HUES48 (cell line): ENCODE data around the gene MACROD2.

ENCODE experiments used
- H3K27ac ChIP-seq: one replicate; pipeline ENCODE4 v1.7.0; 2013; ENCODE audit warnings: low read depth, low read length, inconsistent platforms
- H3K27me3 ChIP-seq: 2 replicates; pipeline ENCODE4 v1.6.1; 2013; ENCODE audit warnings: mild to moderate bottlenecking, low read length; ENCODE audit not compliant: control insufficient read depth, insufficient read depth
- H3K36me3 ChIP-seq: 2 replicates; pipeline ENCODE4 v1.6.1; 2013; ENCODE audit warnings: low read length; ENCODE audit not compliant: control insufficient read depth, insufficient read depth
- H3K4me1 ChIP-seq: 2 replicates; pipeline ENCODE4 v1.6.1; 2013; ENCODE audit warnings: mild to moderate bottlenecking, low read length; ENCODE audit not compliant: control insufficient read depth, insufficient read depth
- H3K4me3 ChIP-seq: 2 replicates; pipeline ENCODE4 v1.5.1; 2013; ENCODE audit warnings: mild to moderate bottlenecking, low read depth, low read length
- H3K9ac ChIP-seq: 2 replicates; pipeline ENCODE4 v1.6.1; 2013; ENCODE audit warnings: mild to moderate bottlenecking, low read depth, low read length, moderate library complexity
- H3K9me3 ChIP-seq: 2 replicates; pipeline ENCODE4 v1.6.1; 2013; ENCODE audit warnings: low read length; ENCODE audit not compliant: control insufficient read depth, insufficient read depth

The MACROD2 gene

GRCh38 chr20:15857173-15857784, 1862.0 kb downstream of the MACROD2 start:
- Histone ChIP-seq H3K4me3 (no peak overlapping the region), H3K27ac (no peak overlapping the region)

GRCh38 chr20:15859061-15859460, 1863.7 kb downstream of the MACROD2 start:
- Histone ChIP-seq H3K27me3 (no peaks in the 10 kb centered on the region), H3K9me3 (no peaks in the 10 kb centered on the region), H3K27ac (no peak overlapping the region), H3K4me1 (no peaks in the 10 kb centered on the region), H3K4me3 (no peak overlapping the region), H3K36me3 (no peaks in the 10 kb centered on the region), H3K9ac (no peak overlapping the region)

More at GRCh38 chr20:15857173-15857784, 1862.0 kb downstream of the MACROD2 start:
- no peaks in the 10 kb centered on the region for H3K9me3 ChIP-seq
- H3K27me3 ChIP-seq = no peaks in the 10 kb centered on the region
- no peaks in the 10 kb centered on the region for H3K4me1 ChIP-seq
- no peak overlapping the region for H3K9ac ChIP-seq
- no peaks in the 10 kb centered on the region for H3K36me3 ChIP-seq

GRCh38 chr20:15860850-15861249, 1865.5 kb downstream of the MACROD2 start:
- H3K4me3 ChIP-seq = no peak overlapping the region
- H3K27me3 ChIP-seq = no peaks in the 10 kb centered on the region
- no peaks in the 10 kb centered on the region for H3K4me1 ChIP-seq
- no peak overlapping the region for H3K9ac ChIP-seq
- no peaks in the 10 kb centered on the region for H3K9me3 ChIP-seq
- H3K27ac ChIP-seq = no peak overlapping the region
- H3K36me3 ChIP-seq = no peaks in the 10 kb centered on the region

GRCh38 chr20:15862178-15862577, 1866.9 kb downstream of the MACROD2 start:
- Histone ChIP-seq H3K27me3 (no peaks in the 10 kb centered on the region), H3K4me1 (no peaks in the 10 kb centered on the region), H3K4me3 (no peak overlapping the region), H3K27ac (no peak overlapping the region), H3K9me3 (no peaks in the 10 kb centered on the region; the same call in 1 of the 2 replicates), H3K36me3 (no peaks in the 10 kb centered on the region), H3K9ac (no peak overlapping the region)

- Histone ChIP-seq H3K27me3 (no peaks in the 10 kb centered on the region), H3K9me3 (peaks cover 5% of the 10 kb centered on the region; the same call in 1 of the 2 replicates), H3K27ac (no peak overlapping the region)
Measured at GRCh38 chr20:15863735-15864134, 1868.4 kb downstream of the MACROD2 start.

GRCh38 chr20:15865553-15865952, 1870.2 kb downstream of the MACROD2 start:
- no peak overlapping the region for H3K27ac ChIP-seq
- H3K36me3 ChIP-seq = no peaks in the 10 kb centered on the region
- no peaks in the 10 kb centered on the region for H3K4me1 ChIP-seq
- peaks cover 5% of the 10 kb centered on the region; the same call in 1 of the 2 replicates for H3K9me3 ChIP-seq
- no peak overlapping the region for H3K9ac ChIP-seq
- H3K27me3 ChIP-seq = no peaks in the 10 kb centered on the region
- H3K4me3 ChIP-seq = no peak overlapping the region

More at GRCh38 chr20:15863735-15864134, 1868.4 kb downstream of the MACROD2 start:
- Histone ChIP-seq H3K36me3 (no peaks in the 10 kb centered on the region), H3K4me1 (no peaks in the 10 kb centered on the region), H3K4me3 (no peak overlapping the region), H3K9ac (no peak overlapping the region)

- Histone ChIP-seq H3K4me3 (no peak overlapping the region), H3K27me3 (no peaks in the 10 kb centered on the region), H3K9ac (no peak overlapping the region), H3K36me3 (no peaks in the 10 kb centered on the region), H3K4me1 (no peaks in the 10 kb centered on the region), H3K27ac (no peak overlapping the region), H3K9me3 (peaks cover 5% of the 10 kb centered on the region; the same call in 1 of the 2 replicates)
Measured at GRCh38 chr20:15866916-15867730, 1871.8 kb downstream of the MACROD2 start.

GRCh38 chr20:15867899-15868298, 1872.6 kb downstream of the MACROD2 start:
- Histone ChIP-seq H3K36me3 (no peaks in the 10 kb centered on the region), H3K27ac (no peak overlapping the region), H3K4me1 (no peaks in the 10 kb centered on the region), H3K9me3 (peaks cover 5% of the 10 kb centered on the region; the same call in 1 of the 2 replicates), H3K4me3 (no peak overlapping the region), H3K27me3 (no peaks in the 10 kb centered on the region), H3K9ac (no peak overlapping the region)

GRCh38 chr20:15875446-15875845, 1880.1 kb downstream of the MACROD2 start:
- H3K9ac ChIP-seq = no peak overlapping the region
- H3K36me3 ChIP-seq = no peaks in the 10 kb centered on the region
- H3K27me3 ChIP-seq = no peaks in the 10 kb centered on the region
- no peaks in the 10 kb centered on the region for H3K9me3 ChIP-seq
- no peaks in the 10 kb centered on the region for H3K4me1 ChIP-seq
- no peak overlapping the region for H3K27ac ChIP-seq
- no peak overlapping the region for H3K4me3 ChIP-seq

GRCh38 chr20:15882553-15882952, 1887.2 kb downstream of the MACROD2 start:
- Histone ChIP-seq H3K9me3 (0 out of 2 replicates have a peak, but pooled peaks cover 8% of the 10 kb centered on the region), H3K27ac (no peak overlapping the region), H3K27me3 (no peaks in the 10 kb centered on the region), H3K4me3 (no peak overlapping the region), H3K36me3 (no peaks in the 10 kb centered on the region), H3K4me1 (peaks cover 7% of the 10 kb centered on the region; the same call in 1 of the 2 replicates), H3K9ac (no peak overlapping the region)

- Histone ChIP-seq H3K4me3 (no peak overlapping the region), H3K27ac (no peak overlapping the region), H3K27me3 (no peaks in the 10 kb centered on the region), H3K36me3 (no peaks in the 10 kb centered on the region), H3K9me3 (0 out of 2 replicates have a peak, but pooled peaks cover 5% of the 10 kb centered on the region), H3K9ac (no peak overlapping the region), H3K4me1 (peaks cover 35% of the 10 kb centered on the region)
Measured at GRCh38 chr20:15886250-15886649, 1890.9 kb downstream of the MACROD2 start.
